OCI-LY3 (cell line): ENCODE data around the gene TCF12.

ENCODE experiments used
- H2AFZ ChIP-seq: fragments of 200-600, 300-600 bp; shearing (Covaris generic); 2 replicates; pipeline ENCODE4 v1.6.0; 2014; ENCODE audit warnings: antibody characterized with exemption, low read depth, low read length
- H3K27ac ChIP-seq: fragments of 200-600, 300-600 bp; sonication (generic); 2 replicates; pipeline ENCODE4 v1.5.1; 2014; ENCODE audit warnings: mild to moderate bottlenecking, low read length, moderate library complexity, mixed read lengths
- H3K27me3 ChIP-seq: fragments of 200-600, 300-600 bp; sonication (generic); 2 replicates; pipeline ENCODE4 v1.6.1; 2014; ENCODE audit warnings: low read depth, low read length, mixed read lengths
- H3K36me3 ChIP-seq: fragments of 200-600, 300-600 bp; sonication (generic); replicated peaks from 2 replicates; pipeline ENCODE3; 2014; ENCODE audit warnings: low read depth, low read length, mixed read lengths
- H3K4me1 ChIP-seq: fragments of 300-600, 200-600 bp; sonication (generic); 2 replicates; pipeline ENCODE4 v1.6.1; 2014; ENCODE audit warnings: low read length, mixed read lengths
- H3K4me2 ChIP-seq: fragments of 200-600, 300-600 bp; sonication (generic); 2 replicates; pipeline ENCODE4 v1.6.1; 2014; ENCODE audit warnings: low read length, mixed read lengths
- H3K4me3 ChIP-seq: fragments of 300-600, 200-600 bp; sonication (generic); 2 replicates; pipeline ENCODE4 v1.5.1; 2014; ENCODE audit warnings: antibody characterized with exemption, mild to moderate bottlenecking, low read length, moderate library complexity
- H3K79me2 ChIP-seq: fragments of 300-600, 200-600 bp; shearing (Covaris generic); 2 replicates; pipeline ENCODE4 v1.6.1; 2014; ENCODE audit warnings: mild to moderate bottlenecking, low read length, mixed read lengths
- H3K9ac ChIP-seq: fragments of 300-600, 200-600 bp; shearing (Covaris generic); 2 replicates; pipeline ENCODE4 v1.6.0; 2014; ENCODE audit warnings: mild to moderate bottlenecking, low read length, moderate library complexity
- H3K9me3 ChIP-seq: fragments of 200-600, 300-600 bp; shearing (Covaris generic); 2 replicates; pipeline ENCODE4 v1.6.1; 2014; ENCODE audit warnings: low read length, mixed read lengths; ENCODE audit not compliant: insufficient read depth
- H4K20me1 ChIP-seq: fragments of 200-600, 300-600 bp; sonication (generic); 2 replicates; pipeline ENCODE4 v1.6.1; 2016; ENCODE audit warnings: low read length, mixed read lengths; ENCODE audit not compliant: insufficient read depth
- CTCF ChIP-seq: fragments of 200-600, 300-600 bp; sonication (generic); IDR thresholded peaks from 2 replicates; pipeline ENCODE4 v1.5.1; 2014; ENCODE audit warnings: antibody characterized with exemption, low read length, low read depth
- EZH2phosphoT487 ChIP-seq: fragments of 200-600 bp; shearing (Covaris generic); IDR thresholded peaks from 2 replicates; pipeline ENCODE4 v1.6.1; 2018; ENCODE audit warnings: antibody characterized with exemption, mixed run types, low read depth

Gene TCF12

DNA sequence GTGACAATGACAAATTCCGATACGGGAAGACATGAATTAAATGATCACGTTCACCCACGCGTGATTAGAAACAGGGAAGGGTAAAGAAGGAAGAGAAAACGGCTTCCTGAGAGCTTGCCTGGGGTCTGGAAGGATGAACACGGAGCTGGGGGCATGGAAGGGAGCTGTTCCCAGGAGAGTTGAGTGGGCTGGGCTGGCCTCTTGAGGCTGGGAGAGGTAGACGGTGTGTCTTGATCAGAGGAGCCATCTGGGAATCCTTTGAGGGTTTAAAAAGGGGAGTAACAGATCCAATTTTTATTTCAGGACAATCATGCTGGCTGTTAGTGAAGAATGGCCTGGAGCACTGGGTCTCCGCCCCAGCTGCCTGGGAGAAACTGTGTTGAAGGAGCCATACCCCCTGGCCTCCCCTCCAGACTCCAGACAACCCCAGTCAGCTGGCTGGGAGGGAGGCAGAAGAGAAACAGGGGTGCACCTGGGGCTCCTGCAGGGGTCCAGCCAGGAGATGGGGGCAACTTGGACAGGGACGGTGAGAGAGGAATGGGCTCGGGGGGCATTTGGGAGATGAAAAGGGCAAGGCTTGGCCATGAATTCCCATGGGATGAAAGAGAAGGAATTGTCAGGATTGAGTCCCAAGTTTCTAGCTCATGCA lies 404.3 kb downstream of the TCF12 start:
- Histone ChIP-seq H4K20me1 (no peaks in the 10 kb centered on the region), H3K9me3 (no peaks in the 10 kb centered on the region), H3K27me3 (no peaks in the 10 kb centered on the region), H2AFZ (no peak overlapping the region), H3K4me2 (no peak overlapping the region), H3K79me2 (no peaks in the 10 kb centered on the region), H3K36me3 (no peaks in the 10 kb centered on the region), H3K27ac (no peak overlapping the region), H3K9ac (no peak overlapping the region), H3K4me3 (no peak overlapping the region), H3K4me1 (peaks cover 31% of the 10 kb centered on the region)
- no peak for TF ChIP-seq EZH2phosphoT487
- TF ChIP-seq CTCF, result no peak

- Histone ChIP-seq H3K27ac (no peak overlapping the region), H3K4me3 (peak overlapping the region; percentile 16), H3K79me2 (no peaks in the 10 kb centered on the region), H4K20me1 (no peaks in the 10 kb centered on the region), H3K27me3 (peaks cover 3% of the 10 kb centered on the region), H3K4me2 (peak overlapping the region; percentile 30), H3K4me1 (peaks cover 31% of the 10 kb centered on the region), H3K36me3 (no peaks in the 10 kb centered on the region), H3K9me3 (no peaks in the 10 kb centered on the region), H3K9ac (no peak overlapping the region), H2AFZ (no peak overlapping the region)
- TF ChIP-seq EZH2phosphoT487 (no peak), CTCF (no peak)
Observed at GRCh38 chr15:57323299-57323805, 404.9 kb downstream of the TCF12 start.

- no peaks in the 10 kb centered on the region for H3K79me2 ChIP-seq
- H3K4me2 ChIP-seq, result peak overlapping the region; percentile 34
- no peak overlapping the region for H2AFZ ChIP-seq
- no peak overlapping the region for H3K9ac ChIP-seq
- H3K4me3 ChIP-seq, result peak overlapping the region; percentile 21
- H4K20me1 ChIP-seq, result no peaks in the 10 kb centered on the region
- no peak for TF ChIP-seq EZH2phosphoT487
- peaks cover 5% of the 10 kb centered on the region for H3K27me3 ChIP-seq
- H3K9me3 ChIP-seq, result no peaks in the 10 kb centered on the region
- H3K4me1 ChIP-seq, result peaks cover 31% of the 10 kb centered on the region
- no peak overlapping the region for H3K27ac ChIP-seq
- H3K36me3 ChIP-seq, result no peaks in the 10 kb centered on the region
Observed at GRCh38 chr15:57323806-57324589, 405.6 kb downstream of the TCF12 start.

DNA sequence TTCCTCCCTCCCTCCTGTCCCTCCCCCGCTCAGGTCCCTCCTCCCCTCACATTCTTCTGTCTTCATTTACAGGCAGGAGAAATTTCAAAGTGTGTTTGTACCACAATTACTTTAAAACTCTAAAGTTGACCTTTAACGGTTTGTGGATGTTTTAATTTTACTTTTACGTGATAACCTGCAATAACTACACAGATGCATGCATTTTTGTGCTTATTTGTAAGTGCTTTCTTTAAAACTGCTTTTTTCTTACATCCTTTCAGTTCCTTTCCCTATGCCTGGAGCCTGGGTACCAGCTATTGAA lies 406.1 kb downstream of the TCF12 start:
- H2AFZ ChIP-seq, result 0 out of 2 replicates have a peak overlapping the region, but pooled peaks have one; percentile 11
- H3K9me3 ChIP-seq, result no peaks in the 10 kb centered on the region
- H3K4me1 ChIP-seq, result peaks cover 31% of the 10 kb centered on the region
- H3K4me2 ChIP-seq, result peak overlapping the region; percentile 34
- H3K27me3 ChIP-seq, result peaks cover 6% of the 10 kb centered on the region
- H3K27ac ChIP-seq, result no peak overlapping the region
- no peaks in the 10 kb centered on the region for H3K79me2 ChIP-seq
- TF ChIP-seq EZH2phosphoT487 (no peak), CTCF (no peak)
- H4K20me1 ChIP-seq, result no peaks in the 10 kb centered on the region
- 0 out of 2 replicates have a peak overlapping the region, but pooled peaks have one; percentile 21 for H3K4me3 ChIP-seq
- H3K36me3 ChIP-seq, result no peaks in the 10 kb centered on the region
- H3K9ac ChIP-seq, result no peak overlapping the region
